Suppressor macrophage treated with lipopolysaccharide for 1 hour (primary cell): ENCODE data around the gene ITGB8.

Experiments
- DNase-seq, 3 donors: peaks; one replicate each; pipeline ENCODE4 v3.0.0-alpha.2; 2020 to 2022

ITGB8 gene

GRCh38 chr7:20435305-20435704 lies 104.6 kb downstream of the ITGB8 start:
- DNase-seq: peak; percentile 88 to 96 (median 89)

- no peak for DNase-seq
Measured at GRCh38 chr7:20438248-20438647, 107.5 kb downstream of the ITGB8 start.

DNA sequence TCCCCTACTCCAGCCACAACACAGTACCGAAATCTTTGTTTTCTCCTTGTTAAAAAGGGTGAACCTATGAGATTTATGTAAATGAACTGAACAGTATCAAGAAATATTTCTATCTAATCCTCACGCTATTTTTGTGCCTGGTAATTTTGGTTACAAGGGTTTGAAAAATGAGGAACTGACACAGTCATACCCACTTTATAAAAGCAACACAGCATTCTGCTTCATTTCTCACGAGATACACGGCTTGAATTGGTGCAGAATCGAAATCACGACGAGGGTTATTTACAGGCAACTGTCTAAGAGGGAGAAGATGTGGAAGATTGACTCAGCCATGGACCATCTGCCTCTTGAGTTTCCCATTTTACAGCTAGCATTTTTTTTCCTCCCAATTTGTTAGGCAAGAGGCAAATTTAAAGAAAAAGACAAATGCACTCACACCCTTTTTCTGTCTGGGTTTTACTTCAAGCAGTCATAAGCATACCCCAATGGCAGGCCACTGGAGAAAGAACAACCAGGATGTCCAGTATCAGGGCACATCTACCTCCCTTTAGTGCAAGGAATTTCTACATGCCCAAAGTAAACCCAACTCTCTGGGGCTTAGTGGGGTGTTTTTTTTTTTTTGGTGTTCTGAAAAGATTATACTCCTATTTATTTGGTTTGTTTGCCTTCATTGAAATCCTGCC lies 108.1 kb downstream of the ITGB8 start:
- peak; percentile 86 to 98 (median 94) for DNase-seq

GRCh38 chr7:20439416-20440185 lies 108.9 kb downstream of the ITGB8 start:
- no peak for DNase-seq

GRCh38 chr7:20440472-20441105 lies 109.9 kb downstream of the ITGB8 start:
- DNase-seq: peak; percentile 55 to 68 (median 63)

DNA sequence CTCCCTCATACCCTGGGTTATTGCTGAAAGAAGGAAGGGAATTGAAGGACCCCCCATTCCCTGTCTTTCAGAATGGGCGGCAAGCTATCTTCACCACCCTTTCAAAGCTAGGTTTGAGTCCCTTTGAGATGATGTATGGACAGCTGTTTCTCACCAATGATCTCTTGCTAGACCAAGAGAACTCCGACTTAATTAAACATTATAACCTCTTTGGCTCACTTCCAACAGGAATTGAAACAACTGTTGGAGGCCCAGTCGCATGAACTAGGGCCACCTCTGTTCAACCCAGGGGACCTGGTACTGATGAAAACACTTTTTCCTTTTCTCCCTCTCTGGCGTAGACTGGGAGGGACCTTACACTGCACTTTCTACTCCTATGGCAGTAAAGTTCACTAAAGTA lies 110.6 kb downstream of the ITGB8 start:
- no peak for DNase-seq

- DNase-seq: no peak
Measured at GRCh38 chr7:20441991-20442441, 111.3 kb downstream of the ITGB8 start.

GRCh38 chr7:20442951-20443350 lies 112.3 kb downstream of the ITGB8 start:
- no peak for DNase-seq

DNA sequence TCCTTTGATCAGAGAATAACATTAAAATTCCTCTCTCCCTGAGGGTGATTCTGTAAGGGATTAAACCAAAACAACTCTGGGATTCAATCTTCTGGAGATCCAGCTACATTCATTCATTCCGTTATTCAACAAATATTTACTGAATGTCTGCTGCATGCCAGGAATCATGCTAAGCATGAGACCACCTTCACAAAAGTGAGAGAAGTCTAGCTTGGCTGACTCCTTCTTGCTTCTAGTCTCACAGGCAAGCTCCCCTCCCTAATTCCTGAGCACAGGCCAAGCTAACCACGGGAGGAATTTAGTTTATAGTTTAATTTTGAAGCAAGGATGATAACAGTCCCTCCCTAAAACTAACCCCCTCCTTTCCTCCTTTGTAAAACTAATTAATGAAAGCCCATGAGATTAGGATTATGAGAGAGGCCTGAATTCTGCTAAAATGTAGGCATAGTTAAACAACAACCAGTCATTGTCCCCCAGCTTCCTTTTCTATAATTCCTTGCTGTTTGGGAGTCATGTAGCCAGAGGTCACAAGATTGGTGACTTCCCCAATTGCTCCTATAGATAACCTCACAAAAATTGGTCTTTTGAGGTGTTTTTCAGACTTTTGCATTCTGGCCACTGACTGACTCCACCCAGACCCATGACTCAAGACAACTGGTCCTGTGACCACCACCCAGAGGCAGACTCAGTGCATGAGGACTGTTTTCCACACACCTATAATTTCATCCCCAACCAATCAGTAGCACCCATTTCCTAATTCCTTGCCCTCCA lies 113.5 kb downstream of the ITGB8 start:
- peak; percentile 77 to 84 (median 79) for DNase-seq

- no peak for DNase-seq
Measured at GRCh38 chr7:20447021-20447650, 116.4 kb downstream of the ITGB8 start.

DNA sequence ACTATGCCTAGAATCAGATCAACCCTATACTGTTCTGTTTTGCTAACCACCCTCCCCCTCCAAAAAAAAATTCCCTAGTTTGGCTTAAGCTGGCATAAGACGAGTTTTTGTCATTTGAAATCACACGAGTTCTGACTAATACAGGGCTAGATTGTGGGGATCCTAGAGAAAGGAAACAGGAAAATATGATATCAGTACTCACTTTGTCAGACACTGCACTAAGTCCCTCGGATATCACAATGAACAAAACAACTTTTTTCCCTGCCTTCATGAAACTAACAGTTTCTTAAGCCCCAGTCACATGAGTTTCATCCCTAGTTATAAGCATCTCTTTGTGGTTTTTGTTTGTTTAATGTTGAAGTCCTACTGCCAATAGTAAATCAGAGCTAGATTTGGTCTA lies 118.5 kb downstream of the ITGB8 start:
- DNase-seq: peak; percentile 88 to 98 (median 95)

GRCh38 chr7:20450536-20450935 lies 119.8 kb downstream of the ITGB8 start:
- peak; percentile 76 to 95 (median 84) for DNase-seq

DNA sequence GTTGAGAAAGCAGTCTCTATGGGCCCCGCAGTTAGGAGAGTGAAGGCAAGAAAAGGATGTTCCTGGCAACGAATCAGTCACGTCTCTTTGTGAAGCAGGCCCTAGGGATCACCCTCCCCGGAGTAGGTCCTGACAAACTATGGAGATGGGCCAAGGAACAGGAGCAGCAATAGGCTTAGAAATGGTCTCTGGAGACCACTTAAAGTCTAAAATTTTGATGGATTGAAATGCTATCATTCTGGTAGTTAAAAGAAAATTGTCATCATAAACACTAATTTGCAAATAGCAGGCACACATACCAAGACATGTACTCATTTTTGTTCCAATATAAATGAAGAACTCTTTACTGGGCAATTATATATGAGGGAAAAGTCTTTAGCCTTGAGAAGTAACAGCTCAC lies 123.5 kb downstream of the ITGB8 start:
- no peak for DNase-seq

- DNase-seq: no peak
Measured at GRCh38 chr7:20456701-20457100, 126.0 kb downstream of the ITGB8 start.

GRCh38 chr7:20458521-20458920 lies 127.8 kb downstream of the ITGB8 start:
- DNase-seq: peak; percentile 79 to 99 (median 95)

GRCh38 chr7:20459419-20459818 lies 128.7 kb downstream of the ITGB8 start:
- no peak for DNase-seq

GRCh38 chr7:20464891-20465290 lies 134.2 kb downstream of the ITGB8 start:
- DNase-seq: peak; percentile 38 to 55 (median 54)
